Osteoblast (primary cell): Measurements from ENCODE around the gene COL8A2. TPM values are rescaled to one million over a fixed set of nuclear protein-coding genes. Genes with fewer than 3 reads are reported as not detected.
A peak's percentile ranks its signal among the peaks of the same experiment; 100 is the strongest.

ENCODE experiments used
- DNase-seq: peaks from one replicate; pipeline ENCODE4 v3.0.0; 2011; ENCODE audit warnings: low spot score, mixed read lengths; ENCODE audit not compliant: insufficient read length; ENCODE audit errors: missing footprints
- H2AFZ ChIP-seq: 2 replicates; pipeline ENCODE4 v1.6.0; 2011; ENCODE audit warnings: mild to moderate bottlenecking, low read length
- H3K27ac ChIP-seq: 2 replicates; pipeline ENCODE4 v1.5.1; 2011; ENCODE audit warnings: mild to moderate bottlenecking, low read depth, low read length, moderate library complexity
- H3K27me3 ChIP-seq: 2 replicates; pipeline ENCODE4 v1.6.0; 2012; ENCODE audit warnings: mild to moderate bottlenecking, control low read depth, inconsistent platforms, low read length, moderate library complexity; ENCODE audit not compliant: insufficient read depth
- H3K36me3 ChIP-seq: 2 replicates; pipeline ENCODE4 v1.5.1; 2011; ENCODE audit warnings: mild to moderate bottlenecking, low read length, control low read depth, moderate library complexity; ENCODE audit not compliant: insufficient read depth
- H3K4me1 ChIP-seq: 2 replicates; pipeline ENCODE4 v1.5.1; 2011; ENCODE audit warnings: mild to moderate bottlenecking, low read length, control low read depth, moderate library complexity; ENCODE audit not compliant: insufficient read depth
- H3K4me2 ChIP-seq: 2 replicates; pipeline ENCODE4 v1.6.0; 2011; ENCODE audit warnings: mild to moderate bottlenecking, low read length; ENCODE audit not compliant: insufficient read depth
- H3K4me3 ChIP-seq: fragments of 200-600 bp; sonication (generic); 3 replicates; pipeline ENCODE4 v1.5.1; 2012; ENCODE audit warnings: mild to moderate bottlenecking, low read length, inconsistent platforms; ENCODE audit not compliant: insufficient read depth
- H3K79me2 ChIP-seq: 2 replicates; pipeline ENCODE4 v1.6.0; 2012; ENCODE audit warnings: mild to moderate bottlenecking, low read length, control low read depth, inconsistent platforms; ENCODE audit not compliant: insufficient read depth
- H3K9me3 ChIP-seq: 2 replicates; pipeline ENCODE4 v1.5.1; 2011; ENCODE audit warnings: low read depth, low read length, control low read depth
- H4K20me1 ChIP-seq: 2 replicates; pipeline ENCODE4 v1.6.0; 2012; ENCODE audit warnings: mild to moderate bottlenecking, low read length, control low read depth; ENCODE audit not compliant: insufficient read depth
- total RNA-seq: library from RNA; depleted of rRNA; stranded (reverse); fragments of >200 nt; gene quantifications from 2 replicates; pipeline ENCODE4 v1.2.3, GENCODE V29; 2012
- TF ChIP-seq, protein P1 (sequence below): IDR thresholded peaks from 2 replicates; pipeline ENCODE4 v1.5.1; 2011; ENCODE audit warnings: mild to moderate bottlenecking, low read depth, low read length, moderate library complexity; ENCODE audit errors: extremely low read depth

The COL8A2 gene
- total RNA-seq, 1 donor = 15.2 TPM

DNA sequence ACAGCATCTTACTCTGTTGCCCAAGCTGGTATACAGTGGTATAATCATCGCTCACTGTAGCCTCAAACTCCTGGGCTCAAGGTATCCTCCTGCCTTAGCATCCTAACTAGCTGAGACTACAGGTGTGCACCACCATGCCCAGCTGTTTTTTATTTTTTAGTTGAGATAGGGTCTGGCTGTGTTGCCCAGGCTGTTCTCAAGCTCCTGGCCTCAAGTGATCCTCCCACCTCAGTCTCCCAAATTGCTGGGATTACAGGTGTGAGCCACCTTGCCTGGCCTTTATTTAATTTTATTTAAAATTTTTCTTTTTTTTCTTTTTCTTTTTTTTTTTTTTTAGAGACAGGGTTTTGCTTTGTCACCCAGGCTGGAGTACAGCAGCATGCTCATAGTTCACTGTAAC is 40.1 kb upstream of the COL8A2 start:
- H3K9me3 ChIP-seq = no peaks in the 10 kb centered on the region
- H3K36me3 ChIP-seq = peaks cover 25% of the 10 kb centered on the region
- H3K27ac ChIP-seq = peak overlapping the region; percentile 86
- no peak overlapping the region for H3K4me3 ChIP-seq
- no peak overlapping the region for H3K4me2 ChIP-seq
- H3K79me2 ChIP-seq = peaks cover 98% of the 10 kb centered on the region
- peaks cover 48% of the 10 kb centered on the region for H3K4me1 ChIP-seq
- H4K20me1 ChIP-seq = peaks cover 88% of the 10 kb centered on the region
- no peak for DNase-seq
- H2AFZ ChIP-seq = no peak overlapping the region
- H3K27me3 ChIP-seq = no peaks in the 10 kb centered on the region
- TF ChIP-seq, protein P1, sequence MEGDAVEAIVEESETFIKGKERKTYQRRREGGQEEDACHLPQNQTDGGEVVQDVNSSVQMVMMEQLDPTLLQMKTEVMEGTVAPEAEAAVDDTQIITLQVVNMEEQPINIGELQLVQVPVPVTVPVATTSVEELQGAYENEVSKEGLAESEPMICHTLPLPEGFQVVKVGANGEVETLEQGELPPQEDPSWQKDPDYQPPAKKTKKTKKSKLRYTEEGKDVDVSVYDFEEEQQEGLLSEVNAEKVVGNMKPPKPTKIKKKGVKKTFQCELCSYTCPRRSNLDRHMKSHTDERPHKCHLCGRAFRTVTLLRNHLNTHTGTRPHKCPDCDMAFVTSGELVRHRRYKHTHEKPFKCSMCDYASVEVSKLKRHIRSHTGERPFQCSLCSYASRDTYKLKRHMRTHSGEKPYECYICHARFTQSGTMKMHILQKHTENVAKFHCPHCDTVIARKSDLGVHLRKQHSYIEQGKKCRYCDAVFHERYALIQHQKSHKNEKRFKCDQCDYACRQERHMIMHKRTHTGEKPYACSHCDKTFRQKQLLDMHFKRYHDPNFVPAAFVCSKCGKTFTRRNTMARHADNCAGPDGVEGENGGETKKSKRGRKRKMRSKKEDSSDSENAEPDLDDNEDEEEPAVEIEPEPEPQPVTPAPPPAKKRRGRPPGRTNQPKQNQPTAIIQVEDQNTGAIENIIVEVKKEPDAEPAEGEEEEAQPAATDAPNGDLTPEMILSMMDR = no peak

DNA sequence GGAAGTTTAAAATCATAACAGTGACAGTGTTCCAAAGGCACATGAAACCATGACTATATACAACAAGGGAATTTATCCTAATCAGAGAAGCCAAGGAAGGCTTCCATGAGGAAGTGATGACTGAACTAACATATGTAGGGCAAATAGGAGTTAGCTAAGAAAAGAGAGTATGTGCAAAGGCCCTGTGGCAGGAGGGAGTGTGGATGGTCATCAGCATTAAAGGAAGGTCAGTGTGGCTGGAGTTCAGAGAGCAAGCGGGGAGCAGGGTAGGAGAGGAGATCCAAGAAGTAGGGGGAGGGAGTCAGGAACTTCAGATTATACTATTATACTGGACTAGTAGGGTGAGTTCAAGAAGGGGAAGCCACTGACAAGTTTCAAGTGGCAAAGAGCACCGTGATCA is 39.3 kb upstream of the COL8A2 start:
- no peak overlapping the region for H3K4me3 ChIP-seq
- no peak for DNase-seq
- H2AFZ ChIP-seq = no peak overlapping the region
- H3K79me2 ChIP-seq = peaks cover 98% of the 10 kb centered on the region
- no peaks in the 10 kb centered on the region for H3K9me3 ChIP-seq
- no peaks in the 10 kb centered on the region for H3K27me3 ChIP-seq
- peak overlapping the region; percentile 40 for H3K27ac ChIP-seq
- H3K4me1 ChIP-seq = peaks cover 55% of the 10 kb centered on the region
- peaks cover 30% of the 10 kb centered on the region for H3K36me3 ChIP-seq
- H4K20me1 ChIP-seq = peaks cover 89% of the 10 kb centered on the region
- TF ChIP-seq, protein P1 = no peak
- H3K4me2 ChIP-seq = no peak overlapping the region

DNA sequence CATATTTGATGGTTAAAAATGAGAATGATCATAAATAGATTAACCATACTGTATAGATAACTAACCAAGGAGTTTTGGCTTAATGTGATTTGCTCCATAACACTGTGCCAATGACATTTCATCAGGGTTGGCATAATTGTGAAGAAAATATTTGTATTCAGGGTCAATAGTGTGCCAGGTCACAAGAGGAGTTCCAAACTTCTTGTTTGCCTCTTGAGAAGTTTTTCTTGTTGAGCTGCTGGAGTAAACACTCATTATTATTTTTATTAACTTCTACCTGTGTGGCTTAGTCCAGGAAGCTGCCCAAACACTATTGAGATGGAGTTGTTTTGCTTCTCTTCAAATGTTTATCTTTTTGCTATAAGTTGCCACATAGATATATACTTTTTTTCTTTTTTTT is 38.4 kb upstream of the COL8A2 start:
- peaks cover 99% of the 10 kb centered on the region for H3K79me2 ChIP-seq
- H3K4me1 ChIP-seq = peaks cover 61% of the 10 kb centered on the region
- no peak overlapping the region for H3K4me3 ChIP-seq
- H3K27ac ChIP-seq = peak overlapping the region; percentile 73
- no peak overlapping the region for H2AFZ ChIP-seq
- peaks cover 91% of the 10 kb centered on the region for H4K20me1 ChIP-seq
- H3K4me2 ChIP-seq = no peak overlapping the region
- no peaks in the 10 kb centered on the region for H3K27me3 ChIP-seq
- no peaks in the 10 kb centered on the region for H3K9me3 ChIP-seq
- TF ChIP-seq, protein P1 = no peak
- peaks cover 37% of the 10 kb centered on the region for H3K36me3 ChIP-seq
- DNase-seq = no peak

DNA sequence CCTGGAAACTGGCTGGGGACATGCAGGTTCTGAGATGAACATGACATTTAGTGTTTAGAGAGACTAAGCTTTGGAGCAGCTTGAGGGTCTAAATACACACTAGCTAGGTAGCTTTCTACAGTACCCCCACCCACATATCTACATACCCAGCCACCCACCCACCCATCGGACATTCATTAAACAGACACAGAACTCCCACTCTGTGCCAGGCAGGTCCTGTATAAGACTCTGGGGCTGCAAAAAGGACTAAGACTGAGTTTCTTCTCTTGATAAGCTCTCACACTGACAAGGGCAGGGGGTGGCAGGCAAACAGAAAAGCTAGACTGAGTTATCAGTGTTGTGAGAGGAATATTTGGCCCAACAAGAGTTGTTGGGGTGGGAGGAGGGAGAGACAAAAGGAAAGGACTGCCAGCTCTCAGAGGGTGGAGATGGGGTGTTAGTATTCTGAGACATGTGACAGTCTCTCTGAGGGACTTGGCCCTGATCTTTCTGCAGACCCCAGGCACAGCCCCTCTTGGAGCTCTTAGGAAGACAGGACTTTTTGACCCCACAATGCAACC is 37.7 kb upstream of the COL8A2 start:
- H3K27ac ChIP-seq = peak overlapping the region; percentile 73
- H3K4me1 ChIP-seq = peaks cover 67% of the 10 kb centered on the region
- peaks cover 36% of the 10 kb centered on the region for H3K36me3 ChIP-seq

More for the DNA sequence above, 37.7 kb upstream of the COL8A2 start:
- no peaks in the 10 kb centered on the region for H3K27me3 ChIP-seq
- no peaks in the 10 kb centered on the region for H3K9me3 ChIP-seq
- no peak overlapping the region for H2AFZ ChIP-seq
- TF ChIP-seq, protein P1 = no peak
- peaks cover 99% of the 10 kb centered on the region for H3K79me2 ChIP-seq
- no peak for DNase-seq
- H3K4me2 ChIP-seq = no peak overlapping the region
- H4K20me1 ChIP-seq = peaks cover 93% of the 10 kb centered on the region
- H3K4me3 ChIP-seq = no peak overlapping the region
